ENCODE results near the gene PCNX1. TPM values are rescaled to one million over a fixed set of nuclear protein-coding genes. Genes with fewer than 3 reads are reported as not detected.

PCNX1 gene
- total RNA-seq, 8 experiments from 2014 or later: 17.2 to 79.9 (median 32.7) TPM

- no peak overlapping the region for H3K4me3 ChIP-seq
- WGBS, 10 experiments: 42 to 100% (median 88%) methylated on average over 1 to 5 of the region's 5 CpGs; no CpG with 5 or more reads in 2 of the 10 experiments
- H3K27ac ChIP-seq: no peak overlapping the region
- H3K4me1 ChIP-seq (replicated peaks in 1 of 2): no peaks in the 10 kb centered on the region
- in situ Hi-C loops (cut with MboI; ENCODE audit: low pct_unique_long_range_greater_than_20kb in 2 of 9, low sequenced_read_pairs in 9 of 9, unreplicated experiment in 9 of 9): loop anchor here in 2 of 9 experiments (25.0 kb wide), 2 partner anchors 144 to 319 kb away; partner anchors contain the start of genes MAP3K9 (in 1 of the 2) and TTC9 (in 1 of the 2)
- peak in 4 of 8 experiments; percentile 22 to 64 (median 50) for ATAC-seq (replicated peaks in 6 of 8)
Observed at GRCh38 chr14:70955543-70956480, 48.6 kb downstream of the PCNX1 start.

DNA sequence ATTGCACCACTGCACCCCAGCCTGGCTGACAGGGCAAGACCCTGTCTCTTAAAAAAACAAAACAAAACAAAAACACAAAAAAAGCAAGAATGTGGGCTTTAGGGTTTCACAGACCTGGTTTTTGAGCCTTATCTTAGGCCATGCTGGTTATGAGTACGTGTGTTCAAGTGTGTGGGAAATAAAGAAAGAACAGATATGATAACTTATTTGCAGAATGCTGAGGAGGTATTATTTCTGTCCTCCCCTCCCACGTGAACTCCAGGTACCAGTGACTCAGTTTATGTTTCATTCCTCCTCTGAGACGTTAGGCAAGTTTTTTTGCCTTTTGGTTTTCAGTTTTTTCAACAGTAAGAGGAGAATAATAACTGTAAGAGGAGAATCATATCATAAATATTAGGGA lies 49.3 kb downstream of the PCNX1 start:
- in situ Hi-C loops (cut with MboI; ENCODE audit: low pct_unique_long_range_greater_than_20kb in 2 of 9, low sequenced_read_pairs in 9 of 9, unreplicated experiment in 9 of 9): loop anchor here in 2 of 9 experiments (25.0 kb wide), 2 partner anchors 144 to 319 kb away; partner anchors contain the start of genes MAP3K9 (in 1 of the 2) and TTC9 (in 1 of the 2)
- H3K27ac ChIP-seq: no peak overlapping the region
- no peaks in the 10 kb centered on the region for H3K4me1 ChIP-seq (replicated peaks in 1 of 2)
- H3K4me3 ChIP-seq: no peak overlapping the region
- no peak for ATAC-seq (replicated peaks in 6 of 8)
- 84 to 100% (median 98%) methylated on average over 2 to 3 of the region's 3 CpGs; no CpG with 5 or more reads in 2 of the 10 experiments for WGBS, 10 experiments

GRCh38 chr14:70957710-70958109 lies 50.5 kb downstream of the PCNX1 start:
- no peak overlapping the region for H3K4me3 ChIP-seq
- ATAC-seq (replicated peaks in 6 of 8): no peak
- no peaks in the 10 kb centered on the region for H3K4me1 ChIP-seq (replicated peaks in 1 of 2)
- no peak overlapping the region for H3K27ac ChIP-seq
- 73 to 100% (median 97%) methylated on average over 1 to 2 of the region's 2 CpGs; no CpG with 5 or more reads in 3 of the 10 experiments for WGBS, 10 experiments
- in situ Hi-C loops (cut with MboI; ENCODE audit: low pct_unique_long_range_greater_than_20kb in 2 of 9, low sequenced_read_pairs in 9 of 9, unreplicated experiment in 9 of 9): loop anchor here in 2 of 9 experiments (25.0 kb wide), 2 partner anchors 145 to 320 kb away; partner anchors contain the start of genes MAP3K9 (in 1 of the 2) and TTC9 (in 1 of the 2)

GRCh38 chr14:70962935-70963334 lies 55.7 kb downstream of the PCNX1 start:
- Histone ChIP-seq H3K27ac (no peak overlapping the region), H3K4me3 (no peak overlapping the region), H3K4me1 (replicated peaks in 1 of 2) (no peaks in the 10 kb centered on the region)
- no peak for ATAC-seq (replicated peaks in 6 of 8)
- in situ Hi-C loops (cut with MboI; ENCODE audit: low pct_unique_long_range_greater_than_20kb in 2 of 9, low sequenced_read_pairs in 9 of 9, unreplicated experiment in 9 of 9): loop anchor here in 2 of 9 experiments (10.0 to 25.0 kb wide), 3 partner anchors 138 to 326 kb away; partner anchors contain the start of genes MAP3K9 (in 1 of the 2) and TTC9 (in 1 of the 2)
- 63 to 100% (median 90%) methylated on average over 1 to 2 of the region's 2 CpGs; no CpG with 5 or more reads in 1 of the 10 experiments for WGBS, 10 experiments

DNA sequence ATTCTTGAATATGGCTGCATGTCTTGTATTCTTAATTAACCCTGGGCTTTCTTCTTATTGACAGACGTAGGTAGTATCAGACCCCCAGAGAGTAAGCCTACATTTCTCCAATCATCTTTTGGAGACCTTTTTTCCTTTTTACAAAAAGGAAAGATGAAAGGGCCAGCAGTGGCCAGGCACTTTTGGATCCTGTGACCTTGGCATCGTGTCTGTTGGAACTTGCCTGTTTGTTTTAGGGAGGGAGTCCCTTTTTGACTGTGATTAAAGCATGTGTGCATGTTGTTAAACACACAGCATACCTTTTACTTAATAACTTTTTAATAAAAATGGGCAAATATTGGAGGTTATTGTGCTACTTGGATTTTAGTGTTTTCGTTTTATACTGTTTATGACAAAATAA lies 57.2 kb downstream of the PCNX1 start:
- no peaks in the 10 kb centered on the region for H3K4me1 ChIP-seq (replicated peaks in 1 of 2)
- H3K4me3 ChIP-seq: no peak overlapping the region
- 60 to 100% (median 85%) methylated on average over 1 to 3 of the region's 3 CpGs for WGBS, 10 experiments
- in situ Hi-C loops (cut with MboI; ENCODE audit: low pct_unique_long_range_greater_than_20kb in 2 of 9, low sequenced_read_pairs in 9 of 9, unreplicated experiment in 9 of 9): loop anchor here in 2 of 9 experiments (10.0 to 25.0 kb wide), 3 partner anchors 140 to 327 kb away; partner anchors contain the start of genes MAP3K9 (in 1 of the 2) and TTC9 (in 1 of the 2)
- ATAC-seq (replicated peaks in 6 of 8): no peak
- no peak overlapping the region for H3K27ac ChIP-seq

GRCh38 chr14:70971560-70971959 lies 64.3 kb downstream of the PCNX1 start:
- Histone ChIP-seq H3K4me1 (replicated peaks in 1 of 2) (no peaks in the 10 kb centered on the region), H3K27ac (no peak overlapping the region), H3K4me3 (no peak overlapping the region)
- in situ Hi-C loops (cut with MboI; ENCODE audit: low pct_unique_long_range_greater_than_20kb in 2 of 9, low sequenced_read_pairs in 9 of 9, unreplicated experiment in 9 of 9): loop anchor here in 2 of 9 experiments (25.0 kb wide), 2 partner anchors 159 to 334 kb away; partner anchors contain the start of genes MAP3K9 (in 1 of the 2) and TTC9 (in 1 of the 2)
- peak in 3 of 8 experiments; percentile 69 to 95 (median 86) for ATAC-seq (replicated peaks in 6 of 8)
- WGBS, 10 experiments: 0 to 89% (median 39%) methylated on average over 1 to 2 of the region's 2 CpGs; no CpG with 5 or more reads in 3 of the 10 experiments

GRCh38 chr14:70972107-70972976 lies 65.1 kb downstream of the PCNX1 start:
- H3K4me1 ChIP-seq (replicated peaks in 1 of 2): peaks cover 0 to 5% of the 10 kb centered on the region in 2 donors
- 0 to 100% (median 56%) methylated on average over 1 to 4 of the region's 6 CpGs; no CpG with 5 or more reads in 2 of the 10 experiments for WGBS, 10 experiments
- no peak overlapping the region for H3K4me3 ChIP-seq
- peak in 7 of 8 experiments; percentile 64 to 90 (median 75) for ATAC-seq (replicated peaks in 6 of 8)
- H3K27ac ChIP-seq: no peak overlapping the region
- in situ Hi-C loops (cut with MboI; ENCODE audit: low pct_unique_long_range_greater_than_20kb in 2 of 9, low sequenced_read_pairs in 9 of 9, unreplicated experiment in 9 of 9): loop anchor here in 2 of 9 experiments (25.0 kb wide), 2 partner anchors 160 to 335 kb away; partner anchors contain the start of genes MAP3K9 (in 1 of the 2) and TTC9 (in 1 of the 2)

DNA sequence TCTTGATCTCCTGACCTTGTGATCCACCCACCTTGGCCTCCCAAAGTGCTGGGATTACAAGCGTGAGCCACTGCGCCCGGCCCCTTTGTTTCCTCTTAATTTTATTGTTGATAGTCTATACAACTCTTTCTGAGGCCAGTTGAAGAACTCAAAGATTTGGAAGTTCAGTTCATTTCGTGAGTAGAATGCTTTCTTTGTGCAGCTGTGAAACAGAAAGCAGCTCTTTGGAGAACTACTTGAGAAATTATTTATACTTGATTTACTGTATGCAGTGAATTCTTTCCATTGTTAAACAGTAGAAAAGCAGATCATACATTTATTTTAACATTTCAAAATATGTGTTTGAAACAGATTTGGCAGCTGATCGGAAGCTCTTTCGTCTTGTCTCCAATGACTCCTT lies 69.3 kb downstream of the PCNX1 start:
- WGBS, 10 experiments: 80 to 100% (median 95%) methylated on average over 1 to 6 of the region's 6 CpGs
- no peak overlapping the region for H3K27ac ChIP-seq
- ATAC-seq (replicated peaks in 6 of 8): no peak
- in situ Hi-C loops (cut with MboI; ENCODE audit: low pct_unique_long_range_greater_than_20kb in 2 of 9, low sequenced_read_pairs in 9 of 9, unreplicated experiment in 9 of 9): no loop called here
- H3K4me3 ChIP-seq: no peak overlapping the region
- peaks cover 0 to 9% of the 10 kb centered on the region in 2 donors for H3K4me1 ChIP-seq (replicated peaks in 1 of 2)

GRCh38 chr14:70981000-70981952 lies 74.0 kb downstream of the PCNX1 start:
- H3K4me1 ChIP-seq (replicated peaks in 1 of 2): peaks cover 0 to 9% of the 10 kb centered on the region in 2 donors
- whole genome bisulfite sequencing, 10 experiments: 53 to 100% (median 90%) methylated on average over 2 to 6 of the region's 6 CpGs
- ATAC-seq (replicated peaks in 6 of 8): no peak
- in situ Hi-C loops (cut with MboI; ENCODE audit: low pct_unique_long_range_greater_than_20kb in 2 of 9, low sequenced_read_pairs in 9 of 9, unreplicated experiment in 9 of 9): no loop called here
- H3K27ac ChIP-seq: no peak overlapping the region
- no peak overlapping the region for H3K4me3 ChIP-seq

DNA sequence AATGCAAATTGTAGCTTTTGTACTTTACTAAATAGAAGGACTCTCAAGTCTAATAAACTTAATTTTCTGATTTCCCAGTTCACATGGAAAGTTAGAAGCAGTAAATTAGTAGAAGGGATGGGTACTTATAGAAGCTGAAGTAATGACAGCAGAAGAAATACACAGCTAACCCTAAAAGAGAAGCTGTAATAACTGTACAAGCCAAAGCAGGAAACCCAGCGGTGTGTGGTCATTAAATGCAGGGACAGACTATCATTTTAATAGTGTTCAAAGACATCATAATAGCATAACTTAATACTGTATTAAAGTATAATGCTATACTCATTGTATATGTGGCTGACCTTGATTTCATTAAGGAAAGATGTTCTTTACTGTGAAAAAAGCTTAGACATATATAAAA lies 74.9 kb downstream of the PCNX1 start:
- no peak for ATAC-seq (replicated peaks in 6 of 8)
- WGBS, 10 experiments: 80 to 100% (median 100%) methylated on average over 1 of the region's 1 CpG; no CpG with 5 or more reads in 1 of the 10 experiments
- in situ Hi-C loops (cut with MboI; ENCODE audit: low pct_unique_long_range_greater_than_20kb in 2 of 9, low sequenced_read_pairs in 9 of 9, unreplicated experiment in 9 of 9): no loop called here
- Histone ChIP-seq H3K4me1 (replicated peaks in 1 of 2) (peaks cover 0 to 5% of the 10 kb centered on the region in 2 donors), H3K27ac (no peak overlapping the region), H3K4me3 (no peak overlapping the region)

DNA sequence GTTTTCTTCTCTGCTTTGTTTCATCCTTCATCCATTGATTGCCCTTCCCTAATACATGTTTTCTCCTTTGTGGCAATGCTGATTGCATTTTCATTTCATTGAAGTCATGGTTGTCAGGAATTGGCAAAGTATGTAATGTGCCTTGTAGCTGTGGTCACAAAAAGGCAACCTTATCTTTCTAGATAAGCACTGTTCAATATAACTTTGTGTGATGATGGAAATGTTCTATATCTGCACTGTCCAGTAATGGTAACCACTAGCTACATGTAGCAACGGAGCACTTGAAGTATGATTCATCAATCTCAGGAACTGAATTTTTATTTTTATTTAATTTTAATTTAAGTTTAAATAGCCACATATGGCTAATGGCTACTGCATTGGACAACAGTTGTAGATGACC lies 79.8 kb downstream of the PCNX1 start:
- 75 to 100% (median 94%) methylated on average over 1 of the region's 1 CpG; no CpG with 5 or more reads in 2 of the 10 experiments for WGBS, 10 experiments
- no peaks in the 10 kb centered on the region for H3K4me1 ChIP-seq (replicated peaks in 1 of 2)
- no peak for ATAC-seq (replicated peaks in 6 of 8)
- no peak overlapping the region for H3K27ac ChIP-seq
- H3K4me3 ChIP-seq: no peak overlapping the region
- in situ Hi-C loops (cut with MboI; ENCODE audit: low pct_unique_long_range_greater_than_20kb in 2 of 9, low sequenced_read_pairs in 9 of 9, unreplicated experiment in 9 of 9): no loop called here

Measured in motor neuron (in vitro differentiated cells).